ENCODE data around the gene SASS6. TPM values are rescaled to one million over a fixed set of nuclear protein-coding genes. Genes with fewer than 3 reads are reported as not detected.

Gene SASS6
- total and polyA plus RNA-seq, 9 of the 15 experiments (the other 6 are each of a cell fraction or from before 2014, with no cell fraction given) = 11.6 to 34.1 (median 18.0) TPM

DNA sequence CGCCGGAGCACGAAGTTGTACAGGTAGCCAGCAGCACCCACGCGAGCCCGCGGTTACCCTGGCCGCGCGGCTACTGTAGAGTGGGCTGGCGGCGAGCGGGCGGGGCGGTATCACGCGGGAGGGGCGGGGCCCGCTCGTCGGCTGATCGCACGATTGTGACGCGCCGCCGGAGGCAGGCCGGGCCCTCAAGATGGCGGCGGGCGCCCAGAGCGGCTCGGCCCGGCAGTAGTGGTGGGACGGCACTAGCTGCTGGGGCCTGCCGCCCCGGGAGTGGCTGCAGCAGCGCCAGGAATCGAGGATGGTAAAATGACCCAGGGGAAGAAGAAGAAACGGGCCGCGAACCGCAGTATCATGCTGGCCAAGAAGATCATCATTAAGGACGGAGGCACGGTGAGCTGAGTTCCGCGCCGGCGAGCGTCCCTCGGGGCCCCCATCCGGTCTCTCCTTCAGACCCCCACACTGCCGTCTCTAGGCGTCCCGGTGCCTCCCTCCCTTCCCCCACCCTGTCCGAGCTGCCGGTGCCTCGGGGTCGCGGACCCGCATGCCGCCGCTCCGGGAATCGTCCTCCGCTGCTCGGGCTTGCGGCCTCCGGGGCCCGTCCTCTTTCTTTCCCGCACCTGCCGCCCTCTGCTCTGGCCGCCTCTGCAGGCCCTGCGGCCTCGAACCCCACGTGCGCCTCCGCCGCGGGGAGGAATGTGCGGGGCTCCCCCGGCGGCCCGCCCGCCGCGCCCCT is 94.6 kb downstream of the SASS6 start (continued):
- peak; percentile 73 for TF ChIP-seq GABPB1 (CRISPR knock-in tag; IDR thresholded peaks at IDR 0.05)
- TF ChIP-seq ZNF586 (CRISPR knock-in tag; conservative IDR thresholded peaks at IDR 0.05) = no peak
- no peak for TF ChIP-seq CBFA2T3 (IDR thresholded peaks at IDR 0.05)
- TF ChIP-seq GABPA (tag; conservative IDR thresholded peaks at IDR 0.05; ENCODE audit: low read depth) = no peak; the same call in 1 of the 2 replicates
- no peak for TF ChIP-seq PTBP1 (IDR thresholded peaks at IDR 0.05; ENCODE audit: low read depth, low read length)
- peak; percentile 26; the same call in 1 of the 2 replicates for TF ChIP-seq EP300 (IDR thresholded peaks at IDR 0.05; ENCODE audit: low read length)
- no peak for TF ChIP-seq ESRRB (CRISPR knock-in tag; IDR thresholded peaks at IDR 0.05; ENCODE audit: borderline replicate concordance)
- no peak for TF ChIP-seq ZNF717 (CRISPR knock-in tag; IDR thresholded peaks at IDR 0.05)
- no peak for TF ChIP-seq ZNF134 (CRISPR knock-in tag; conservative IDR thresholded peaks at IDR 0.05)
- TF ChIP-seq, protein P1, sequence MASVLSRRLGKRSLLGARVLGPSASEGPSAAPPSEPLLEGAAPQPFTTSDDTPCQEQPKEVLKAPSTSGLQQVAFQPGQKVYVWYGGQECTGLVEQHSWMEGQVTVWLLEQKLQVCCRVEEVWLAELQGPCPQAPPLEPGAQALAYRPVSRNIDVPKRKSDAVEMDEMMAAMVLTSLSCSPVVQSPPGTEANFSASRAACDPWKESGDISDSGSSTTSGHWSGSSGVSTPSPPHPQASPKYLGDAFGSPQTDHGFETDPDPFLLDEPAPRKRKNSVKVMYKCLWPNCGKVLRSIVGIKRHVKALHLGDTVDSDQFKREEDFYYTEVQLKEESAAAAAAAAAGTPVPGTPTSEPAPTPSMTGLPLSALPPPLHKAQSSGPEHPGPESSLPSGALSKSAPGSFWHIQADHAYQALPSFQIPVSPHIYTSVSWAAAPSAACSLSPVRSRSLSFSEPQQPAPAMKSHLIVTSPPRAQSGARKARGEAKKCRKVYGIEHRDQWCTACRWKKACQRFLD (CRISPR knock-in tag; IDR thresholded peaks at IDR 0.05) = no peak; the same call in 1 of the 2 replicates
- no peak for TF ChIP-seq ZNF75A (CRISPR knock-in tag; IDR thresholded peaks at IDR 0.05)
- TF ChIP-seq, protein P2, sequence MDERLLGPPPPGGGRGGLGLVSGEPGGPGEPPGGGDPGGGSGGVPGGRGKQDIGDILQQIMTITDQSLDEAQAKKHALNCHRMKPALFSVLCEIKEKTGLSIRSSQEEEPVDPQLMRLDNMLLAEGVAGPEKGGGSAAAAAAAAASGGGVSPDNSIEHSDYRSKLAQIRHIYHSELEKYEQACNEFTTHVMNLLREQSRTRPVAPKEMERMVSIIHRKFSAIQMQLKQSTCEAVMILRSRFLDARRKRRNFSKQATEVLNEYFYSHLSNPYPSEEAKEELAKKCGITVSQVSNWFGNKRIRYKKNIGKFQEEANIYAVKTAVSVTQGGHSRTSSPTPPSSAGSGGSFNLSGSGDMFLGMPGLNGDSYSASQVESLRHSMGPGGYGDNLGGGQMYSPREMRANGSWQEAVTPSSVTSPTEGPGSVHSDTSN (CRISPR knock-in tag; IDR thresholded peaks at IDR 0.05; ENCODE audit: low read depth) = no peak
- TF ChIP-seq, protein P2 (tag; conservative IDR thresholded peaks at IDR 0.05; ENCODE audit: low read depth) = no peak
- 0 out of 2 replicates have a peak, but pooled peaks have one; percentile 33 for TF ChIP-seq NCOR1 (IDR thresholded peaks at IDR 0.05)
- no peak for TF ChIP-seq HNRNPK (IDR thresholded peaks at IDR 0.05; ENCODE audit: low read depth, low read length, poor library complexity, severe bottlenecking)
- no peak for TF ChIP-seq ZNF695 (CRISPR knock-in tag; IDR thresholded peaks at IDR 0.05)
- TF ChIP-seq ZNF436 (CRISPR knock-in tag; IDR thresholded peaks at IDR 0.05) = no peak
- TF ChIP-seq POLR2A (conservative IDR thresholded peaks at IDR 0.05) = peak; percentile 95
- no peak for TF ChIP-seq CBX5 (IDR thresholded peaks at IDR 0.05; ENCODE audit: borderline replicate concordance, low read depth)
- no peak for TF ChIP-seq CBX1 (IDR thresholded peaks at IDR 0.05; ENCODE audit: low read depth)
- TF ChIP-seq, protein P3, sequence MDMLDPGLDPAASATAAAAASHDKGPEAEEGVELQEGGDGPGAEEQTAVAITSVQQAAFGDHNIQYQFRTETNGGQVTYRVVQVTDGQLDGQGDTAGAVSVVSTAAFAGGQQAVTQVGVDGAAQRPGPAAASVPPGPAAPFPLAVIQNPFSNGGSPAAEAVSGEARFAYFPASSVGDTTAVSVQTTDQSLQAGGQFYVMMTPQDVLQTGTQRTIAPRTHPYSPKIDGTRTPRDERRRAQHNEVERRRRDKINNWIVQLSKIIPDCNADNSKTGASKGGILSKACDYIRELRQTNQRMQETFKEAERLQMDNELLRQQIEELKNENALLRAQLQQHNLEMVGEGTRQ (CRISPR knock-in tag; IDR thresholded peaks at IDR 0.05) = peak; percentile 12; the same call in 1 of the 2 replicates
- TF ChIP-seq MYNN (IDR thresholded peaks at IDR 0.05) = no peak
- TF ChIP-seq MYNN (CRISPR knock-in tag; IDR thresholded peaks at IDR 0.05) = no peak
- TF ChIP-seq ESRRA (IDR thresholded peaks at IDR 0.05; ENCODE audit: borderline replicate concordance, low read depth) = no peak; the same call in 1 of the 2 replicates
- peak; percentile 68; the same call in 1 of the 2 replicates for TF ChIP-seq L3MBTL2 (IDR thresholded peaks at IDR 0.05)
- TF ChIP-seq MECOM (CRISPR knock-in tag; IDR thresholded peaks at IDR 0.05) = no peak

Data from K562 (cell line).